Endometrium (tissue), 2 donors: ENCODE measurements around the gene CLMN.
A peak's percentile ranks its signal among the peaks of the same experiment; 100 is the strongest.
"Not testable (repeated sequence)": the region's sequence is repeated elsewhere in the genome, so short reads cannot be mapped to it uniquely, and the experiment has no call there.

Source experiments
- FAIRE-seq: peaks from 2 replicates; lab custom pipeline; 2012; peaks lifted over from hg19 to GRCh38; lab: Jason Lieb, UNC
- donor health status: control.
- donor health status: control.

The CLMN gene

DNA sequence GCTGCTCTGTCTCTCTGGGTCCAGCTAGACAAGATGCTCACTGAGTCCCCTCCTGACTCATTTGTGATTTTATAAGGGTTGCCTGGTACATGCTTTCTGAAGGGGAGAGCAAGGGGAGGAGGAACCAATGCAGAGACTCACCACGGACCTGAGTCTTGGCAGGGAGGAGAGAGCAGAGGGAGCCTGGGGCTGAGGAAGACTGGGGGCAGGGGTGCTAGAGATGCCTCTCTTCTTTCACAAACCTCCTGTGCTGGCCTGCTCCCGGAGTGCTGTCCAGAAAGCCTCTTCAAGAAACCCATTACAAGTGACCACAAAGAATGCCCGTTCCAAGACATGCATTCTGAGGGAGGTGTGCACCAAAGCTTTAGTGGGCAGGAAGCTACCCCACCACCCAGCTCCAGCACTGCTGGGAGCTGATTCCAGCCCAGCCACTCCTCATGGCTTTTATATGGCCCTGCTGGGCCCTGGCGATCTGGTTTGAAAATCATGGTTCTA is 129.3 kb downstream of the CLMN start:
- no peak for FAIRE-seq

DNA sequence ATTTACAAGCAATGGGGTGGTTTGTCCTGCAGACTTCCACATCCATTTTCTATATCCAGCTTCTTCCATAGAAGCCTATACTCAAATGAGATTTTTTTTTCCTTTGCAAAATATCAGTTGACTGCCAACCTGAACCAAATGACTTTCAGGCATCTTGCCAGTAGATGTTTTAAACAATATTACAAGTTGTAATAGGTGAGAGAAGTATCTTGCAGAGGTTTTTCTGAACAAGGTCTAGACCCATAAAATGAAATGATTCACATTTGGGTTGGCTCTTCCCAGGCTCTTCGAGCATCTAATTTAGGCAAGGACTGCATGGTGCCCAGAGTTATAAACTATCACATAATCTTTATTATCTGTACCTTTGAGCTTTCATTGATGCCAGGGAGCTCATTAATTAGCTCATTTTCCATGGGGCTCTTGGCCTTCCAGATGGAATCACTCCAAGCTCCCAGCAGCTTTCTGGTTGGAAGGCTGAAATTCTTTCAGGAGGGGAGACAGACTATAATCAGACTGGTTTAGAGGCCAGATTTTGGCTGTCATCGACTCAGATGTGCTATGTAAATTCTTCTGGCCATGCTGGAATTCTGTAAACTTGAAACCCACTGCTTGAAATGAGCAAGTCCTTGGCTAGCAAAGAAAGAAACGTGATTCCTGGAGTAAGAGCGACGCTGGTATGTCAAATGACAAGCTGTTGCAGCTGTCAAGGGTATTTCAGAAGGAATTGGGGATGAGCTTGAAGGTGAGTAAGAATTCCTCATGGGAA is 130.2 kb downstream of the CLMN start:
- FAIRE-seq, result no peak

GRCh38 chr14:95188380-95188779 is 131.3 kb downstream of the CLMN start:
- FAIRE-seq, result no peak

- FAIRE-seq, result no peak
Observed at GRCh38 chr14:95185767-95186392, 133.8 kb downstream of the CLMN start.

GRCh38 chr14:95185033-95185766 is 134.5 kb downstream of the CLMN start:
- FAIRE-seq, result no peak

DNA sequence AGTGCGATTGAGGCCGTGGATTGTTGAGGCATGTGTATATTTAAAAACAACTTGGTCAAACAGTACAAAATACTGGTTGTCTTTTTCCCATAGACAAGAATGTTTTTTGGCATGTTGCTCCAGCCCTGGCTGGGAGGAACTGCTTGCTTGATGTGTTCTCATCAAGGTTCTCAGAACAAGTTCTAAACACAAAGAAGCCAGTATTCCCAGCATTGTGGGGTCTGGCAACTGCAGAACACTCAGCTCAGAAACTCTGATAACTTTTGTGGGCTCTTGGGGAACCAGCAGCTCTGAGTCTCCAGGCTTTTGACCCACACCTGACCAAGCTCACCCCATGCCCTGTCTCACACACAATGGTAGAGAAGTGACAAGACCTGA is 135.3 kb downstream of the CLMN start:
- no peak for FAIRE-seq

DNA sequence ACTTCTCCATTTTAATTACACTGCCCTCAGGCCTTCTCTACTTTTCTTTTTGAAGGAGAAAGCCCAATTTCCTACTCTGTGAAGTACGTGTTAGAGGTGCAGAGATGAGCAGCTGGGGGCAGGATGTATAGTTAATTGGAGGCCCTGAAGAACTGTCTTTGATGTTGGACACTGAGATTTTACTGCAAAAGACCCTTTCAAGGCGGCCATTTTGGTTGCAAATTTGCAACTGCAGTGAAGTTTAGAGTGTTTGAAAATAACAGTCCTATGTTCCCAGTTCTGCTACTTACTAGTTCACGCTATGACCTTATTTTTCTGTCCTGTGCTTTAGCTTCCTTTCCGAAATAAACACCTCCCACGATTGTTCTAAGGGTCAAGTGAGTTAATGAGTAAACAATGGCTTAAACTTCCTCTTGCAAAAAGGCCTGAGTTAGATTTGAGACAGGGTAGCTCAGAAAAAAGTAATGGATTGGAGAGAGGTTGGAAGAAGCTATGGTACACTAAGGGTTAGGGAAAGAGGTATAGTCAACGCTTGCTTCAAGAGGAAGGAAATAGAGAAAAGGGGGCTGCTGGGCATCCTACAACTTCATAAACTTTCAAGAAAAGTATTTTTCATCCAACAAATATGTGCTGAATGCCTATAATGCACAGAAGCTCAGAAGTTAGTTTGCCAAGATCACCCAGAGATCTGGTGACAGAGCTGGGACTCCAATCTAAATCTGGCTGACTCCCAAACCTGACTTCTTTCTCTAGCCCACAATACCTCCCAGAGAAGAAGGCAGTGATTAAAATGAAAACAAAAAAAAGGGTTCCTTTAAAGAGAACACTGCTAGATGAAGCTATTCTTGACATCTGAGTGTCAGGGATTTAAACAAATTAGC is 135.9 kb downstream of the CLMN start:
- peak; percentile 26 for FAIRE-seq

GRCh38 chr14:95183082-95183481 is 136.6 kb downstream of the CLMN start:
- FAIRE-seq, result no peak

- no peak for FAIRE-seq
Observed at GRCh38 chr14:95182379-95182778, 137.3 kb downstream of the CLMN start.

DNA sequence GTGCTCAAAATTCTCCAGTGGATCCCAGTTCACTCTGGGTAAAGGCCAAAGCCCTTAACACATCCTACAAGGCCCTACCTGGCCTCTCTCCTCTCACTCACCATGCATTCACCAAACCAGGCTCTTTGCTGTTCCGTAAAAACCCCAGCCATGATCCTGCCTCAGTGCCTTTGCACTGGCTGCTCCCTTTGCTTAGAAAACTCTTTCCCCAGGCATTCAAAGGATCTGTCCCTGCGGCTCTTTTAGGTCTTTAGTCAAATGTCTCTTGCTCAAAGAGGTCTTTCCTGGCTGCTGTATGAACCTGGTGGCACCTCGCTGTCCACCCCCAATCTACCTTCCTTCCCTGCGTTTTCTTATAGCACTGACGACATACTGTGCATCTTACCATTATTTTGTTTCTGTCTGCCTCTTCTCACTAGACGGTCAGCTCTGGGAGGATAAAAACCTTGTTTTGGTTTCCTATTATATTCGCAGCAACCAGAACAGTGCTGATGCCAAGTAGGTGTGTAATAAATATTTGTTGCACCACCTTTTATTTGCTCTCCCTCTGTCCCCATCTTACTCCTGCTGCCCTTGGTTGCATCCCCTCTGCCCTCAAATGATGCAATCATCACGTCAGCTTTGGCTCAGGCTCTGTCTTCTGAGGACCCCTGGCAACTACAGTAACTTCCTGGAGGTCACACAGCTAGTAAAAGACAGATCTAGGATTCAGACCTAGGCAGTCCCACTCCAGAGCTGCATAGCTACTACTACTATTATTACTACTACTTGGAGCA is 138.6 kb downstream of the CLMN start:
- no peak for FAIRE-seq

GRCh38 chr14:95175670-95176069 is 144.0 kb downstream of the CLMN start:
- FAIRE-seq, result not testable (repeated sequence)

DNA sequence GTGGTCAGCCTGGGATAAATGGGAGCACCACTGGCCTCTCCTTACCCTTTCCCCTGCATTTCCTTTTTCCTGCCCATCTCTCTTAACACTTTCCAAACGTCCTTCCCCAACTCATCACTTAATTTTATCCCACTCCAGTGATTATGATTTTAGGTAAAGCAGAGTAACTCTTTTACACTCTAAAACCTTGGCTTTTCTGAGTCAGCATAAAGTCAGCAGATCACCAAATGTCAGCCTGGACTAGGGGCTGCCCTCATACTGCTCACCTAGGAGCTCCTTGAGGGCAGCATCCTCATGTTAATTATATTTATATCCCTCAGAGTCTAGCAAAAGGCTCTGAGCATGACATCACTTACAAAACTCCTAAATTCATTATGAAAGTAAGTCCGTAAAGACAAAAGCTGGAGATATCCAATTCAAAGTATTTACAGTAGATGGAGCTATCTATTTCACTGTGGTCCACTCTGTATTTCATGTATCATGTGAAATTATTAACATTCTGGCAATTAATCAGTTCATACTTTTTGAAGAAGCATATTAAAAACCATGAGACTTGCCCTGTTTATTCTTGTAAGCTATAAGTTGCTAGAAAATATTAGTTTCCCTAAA is 145.4 kb downstream of the CLMN start:
- FAIRE-seq, result peak; percentile 81

- no peak for FAIRE-seq
Observed at GRCh38 chr14:95173518-95173917, 146.2 kb downstream of the CLMN start.

DNA sequence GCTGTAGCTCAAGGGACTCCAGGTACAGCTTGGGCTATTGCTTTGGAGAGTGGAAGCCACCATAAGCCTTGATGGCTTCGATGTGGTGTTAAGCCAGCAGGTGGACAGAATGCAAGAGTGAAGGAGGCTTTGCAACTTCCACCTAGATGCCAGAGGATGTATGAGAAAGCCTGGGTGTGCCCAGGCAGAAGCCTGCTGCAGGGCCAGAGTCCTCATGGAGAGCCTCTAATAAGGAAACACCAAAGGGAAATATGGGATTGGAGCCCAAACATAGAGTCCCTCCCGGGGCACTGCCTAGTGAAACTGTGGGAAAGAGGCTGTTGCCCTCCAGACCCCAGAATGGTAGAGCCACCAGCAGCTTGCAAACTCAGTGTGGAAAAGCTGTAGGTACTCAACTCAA is 152.5 kb downstream of the CLMN start:
- no peak for FAIRE-seq

DNA sequence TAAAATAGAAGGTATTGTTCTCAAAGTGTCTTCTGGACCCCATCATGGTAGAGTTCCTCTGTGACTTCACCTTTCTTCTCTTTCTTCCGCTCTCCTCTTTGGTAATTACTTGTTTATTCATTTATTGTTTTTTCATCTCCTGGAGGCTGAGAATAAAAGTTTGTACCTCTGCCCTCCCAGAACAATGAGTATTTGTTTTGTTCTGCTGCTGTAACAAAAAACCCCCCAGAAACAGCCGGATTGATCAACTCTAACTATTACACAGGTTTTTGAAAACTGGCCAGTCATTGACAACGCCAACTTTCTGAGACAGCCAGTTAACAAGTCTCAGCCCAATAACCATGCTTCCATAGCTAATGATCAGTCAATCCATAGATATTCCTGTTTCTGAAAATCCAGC is 154.2 kb downstream of the CLMN start:
- FAIRE-seq, result no peak

GRCh38 chr14:95164506-95164905 is 155.2 kb downstream of the CLMN start:
- no peak for FAIRE-seq

- FAIRE-seq, result no peak
Observed at GRCh38 chr14:95163666-95164065, 156.0 kb downstream of the CLMN start.

DNA sequence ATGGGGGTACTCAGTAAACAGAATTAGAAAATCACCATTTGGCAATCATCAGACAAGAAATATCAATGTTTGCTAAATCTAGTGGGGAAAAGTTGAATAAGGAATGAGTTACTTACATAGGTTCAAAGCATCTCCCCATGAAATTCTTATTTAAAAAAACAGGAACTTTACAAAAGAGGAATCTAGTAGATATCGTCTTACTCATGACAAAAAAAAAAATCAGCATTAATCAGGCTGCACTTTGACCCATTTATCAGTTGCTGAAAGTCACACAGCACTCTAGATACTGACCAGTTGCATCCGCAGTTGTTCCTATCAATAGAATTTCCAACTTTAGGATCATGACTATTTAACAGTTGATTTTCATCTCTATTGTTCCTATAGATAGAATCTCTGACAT is 156.6 kb downstream of the CLMN start:
- no peak for FAIRE-seq

- FAIRE-seq, result no peak
Observed at GRCh38 chr14:95162641-95163040, 157.1 kb downstream of the CLMN start.

- FAIRE-seq, result no peak
Observed at GRCh38 chr14:95157327-95158189, 162.2 kb downstream of the CLMN start, which contains the start of gene DICER1. TSS of gene DICER1 (minus strand) at chr14:95157529. CDS start at chr14:95133458, 24,071 bp downstream.
